HepG2 (cell line): Measurements from ENCODE around the gene HES6. TPM values are rescaled to one million over a fixed set of nuclear protein-coding genes. Genes with fewer than 3 reads are reported as not detected.

Experiments used
- BRD4 ChIP-seq: sonication (generic); formaldehyde crosslinking; IDR thresholded peaks from 2 replicates; pipeline ENCODE4 v1.4.0; 2020; ENCODE audit warnings: missing genetic modification reagents
- BRF2 ChIP-seq: sonication (generic); formaldehyde crosslinking; IDR thresholded peaks from 2 replicates; pipeline ENCODE4 v1.8.1; 2022; ENCODE audit warnings: mild to moderate bottlenecking, missing genetic modification reagents
- CHD4 ChIP-seq: fragments of 200-600 bp; sonication (generic); IDR thresholded peaks from 2 replicates; pipeline ENCODE4 v1.7.0; 2017; ENCODE audit warnings: mild to moderate bottlenecking, low read length, borderline replicate concordance
- FIP1L1 ChIP-seq: fragments of 200-400 bp; formaldehyde crosslinking; IDR thresholded peaks from 2 replicates; pipeline ENCODE4 v1.6.1; 2018; ENCODE audit warnings: low read depth, mild to moderate bottlenecking, low read length, moderate library complexity, borderline replicate concordance; ENCODE audit not compliant: insufficient read depth
- IRF2 ChIP-seq: IDR thresholded peaks from 2 replicates; pipeline ENCODE4 v1.6.1; 2018; ENCODE audit warnings: missing genetic modification reagents, missing compliant biosample characterization
- IRF9 ChIP-seq: sonication (generic); formaldehyde crosslinking; IDR thresholded peaks from 2 replicates; pipeline ENCODE4 v1.8.0; 2022; ENCODE audit warnings: missing genetic modification reagents, mild to moderate bottlenecking, borderline replicate concordance
- SMARCE1 ChIP-seq: fragments of 450-650 bp; IDR thresholded peaks from 2 replicates; pipeline ENCODE4 v1.6.1; 2017; ENCODE audit warnings: borderline replicate concordance
- SSRP1 ChIP-seq: IDR thresholded peaks from 2 replicates; pipeline ENCODE4 v1.6.1; 2016; ENCODE audit warnings: control low read depth
- TEAD3 ChIP-seq: optimal IDR thresholded peaks from 2 replicates; pipeline ENCODE3; 2016; ENCODE audit warnings: borderline replicate concordance
- TFDP2 ChIP-seq: sonication (generic); formaldehyde crosslinking; IDR thresholded peaks from 2 replicates; pipeline ENCODE4 v1.4.0; 2020; ENCODE audit warnings: missing genetic modification reagents
- TOE1 ChIP-seq: sonication (generic); formaldehyde crosslinking; IDR thresholded peaks from 2 replicates; pipeline ENCODE4 v1.4.0; 2020; ENCODE audit warnings: mild to moderate bottlenecking, missing genetic modification reagents
- TP53 ChIP-seq: sonication (generic); formaldehyde crosslinking; conservative IDR thresholded peaks from 2 replicates; pipeline ENCODE4 v1.4.0; 2020; ENCODE audit warnings: missing genetic modification reagents
- WIZ ChIP-seq: sonication (generic); formaldehyde crosslinking; IDR thresholded peaks from 2 replicates; pipeline ENCODE4 v1.5.1; 2020; ENCODE audit warnings: mild to moderate bottlenecking, missing genetic modification reagents
- ZNF180 ChIP-seq: sonication (generic); formaldehyde crosslinking; IDR thresholded peaks from 2 replicates; pipeline ENCODE4 v1.4.0; 2020; ENCODE audit warnings: low read depth, missing genetic modification reagents, borderline replicate concordance
- ZNF256 ChIP-seq: sonication (generic); formaldehyde crosslinking; conservative IDR thresholded peaks from 2 replicates; pipeline ENCODE4 v1.4.0; 2020; ENCODE audit warnings: missing genetic modification reagents
- ZNF292 ChIP-seq: sonication (generic); formaldehyde crosslinking; IDR thresholded peaks from 2 replicates; pipeline ENCODE4 v1.8.1; 2022; ENCODE audit warnings: mild to moderate bottlenecking, low read depth, missing genetic modification reagents, borderline replicate concordance
- ZNF333 ChIP-seq: sonication (generic); formaldehyde crosslinking; IDR thresholded peaks from 2 replicates; pipeline ENCODE4 v1.4.0; 2020; ENCODE audit warnings: mild to moderate bottlenecking, missing genetic modification reagents, borderline replicate concordance
- ZNF446 ChIP-seq: sonication (generic); formaldehyde crosslinking; IDR thresholded peaks from 2 replicates; pipeline ENCODE4 v1.5.0; 2020; ENCODE audit warnings: mild to moderate bottlenecking, missing genetic modification reagents
- ZNF546 ChIP-seq: sonication (generic); formaldehyde crosslinking; conservative IDR thresholded peaks from 2 replicates; pipeline ENCODE4 v1.8.1; 2023; ENCODE audit warnings: mild to moderate bottlenecking, missing genetic modification reagents
- ZNF556 ChIP-seq: sonication (generic); formaldehyde crosslinking; IDR thresholded peaks from 2 replicates; pipeline ENCODE4 v1.4.0; 2020; ENCODE audit warnings: mild to moderate bottlenecking, missing genetic modification reagents, borderline replicate concordance
- ZNF7 ChIP-seq: IDR thresholded peaks from 2 replicates; pipeline ENCODE4 v1.6.1; 2016; ENCODE audit warnings: missing biosample characterization, missing genetic modification reagents
- ZNF83 ChIP-seq: sonication (generic); formaldehyde crosslinking; IDR thresholded peaks from 2 replicates; pipeline ENCODE4 v1.4.0; 2020; ENCODE audit warnings: missing genetic modification reagents, mild to moderate bottlenecking, borderline replicate concordance
- ZNF883 ChIP-seq: sonication (generic); formaldehyde crosslinking; IDR thresholded peaks from 2 replicates; pipeline ENCODE4 v1.5.1; 2020; ENCODE audit warnings: mild to moderate bottlenecking, missing genetic modification reagents; ENCODE audit errors: not compliant biosample characterization
- polyA plus RNA-seq, 8 experiments: library from polyadenylated mRNA; depleted of rRNA in 3 of 8; stranded (reverse) in 7 of 8; unstranded in 1 of 8; fragments of >200 nt; fragmentation: Illumina TruSeq in 4 of 8; extraction: Trizol in 4 of 8; gene quantifications; 2 replicates each; pipeline versions ENCODE4 v1.2.1 to v1.2.3, GENCODE V29; 2011 to 2016; ENCODE audit warnings: low read depth in 4 of 8, missing spikeins in 1 of 8, mixed read lengths in 1 of 8; ENCODE audit not compliant: insufficient read depth in 1 of 8
- total RNA-seq, 5 experiments: library from RNA; depleted of rRNA; stranded (reverse); fragments of >200 nt; fragmentation: Illumina TruSeq; extraction: Trizol; gene quantifications; 2 replicates each; pipeline ENCODE4 v1.2.3, GENCODE V29; 2016; ENCODE audit warnings: low read depth in 1 of 5
- TF ChIP-seq, protein P1 (sequence below): sonication (generic); formaldehyde crosslinking; IDR thresholded peaks from 2 replicates; pipeline ENCODE4 v1.4.0; 2020; ENCODE audit warnings: missing genetic modification reagents
- TF ChIP-seq, protein P2 (sequence below): IDR thresholded peaks from 2 replicates; pipeline ENCODE4 v1.6.1; 2016; ENCODE audit warnings: missing compliant biosample characterization, missing genetic modification reagents, borderline replicate concordance

HES6 gene
- total and polyA plus RNA-seq, 2 of the 13 experiments (the other 11 are each of a cell fraction or from before 2014, with no cell fraction given), result 19.5 to 82.8 TPM

GRCh38 chr2:238239863-238240756 lies at the start of gene HES6 (continued):
- TF ChIP-seq BRD4 (CRISPR knock-in tag) (no peak), ZNF180 (CRISPR knock-in tag) (no peak), ZNF292 (CRISPR knock-in tag) (no peak), TP53 (CRISPR knock-in tag) (no peak), ZNF883 (no peak), ZNF256 (CRISPR knock-in tag) (no peak), IRF2 (CRISPR knock-in tag) (no peak), FIP1L1 (no peak), TEAD3 (CRISPR knock-in tag) (no peak), WIZ (CRISPR knock-in tag) (no peak), SMARCE1 (no peak), TOE1 (no peak), ZNF83 (CRISPR knock-in tag) (no peak), IRF9 (CRISPR knock-in tag) (no peak), TFDP2 (peak; percentile 48), CHD4 (0 out of 2 replicates have a peak, but pooled peaks have one; percentile 41), ZNF556 (0 out of 2 replicates have a peak, but pooled peaks have one; percentile 49), ZNF333 (no peak), ZNF7 (CRISPR knock-in tag) (no peak), BRF2 (CRISPR knock-in tag) (peak; percentile 73; the same call in 1 of the 2 replicates), ZNF446 (peak; percentile 88), ZNF546 (CRISPR knock-in tag) (no peak), SSRP1 (no peak)
- TF ChIP-seq, protein P1, sequence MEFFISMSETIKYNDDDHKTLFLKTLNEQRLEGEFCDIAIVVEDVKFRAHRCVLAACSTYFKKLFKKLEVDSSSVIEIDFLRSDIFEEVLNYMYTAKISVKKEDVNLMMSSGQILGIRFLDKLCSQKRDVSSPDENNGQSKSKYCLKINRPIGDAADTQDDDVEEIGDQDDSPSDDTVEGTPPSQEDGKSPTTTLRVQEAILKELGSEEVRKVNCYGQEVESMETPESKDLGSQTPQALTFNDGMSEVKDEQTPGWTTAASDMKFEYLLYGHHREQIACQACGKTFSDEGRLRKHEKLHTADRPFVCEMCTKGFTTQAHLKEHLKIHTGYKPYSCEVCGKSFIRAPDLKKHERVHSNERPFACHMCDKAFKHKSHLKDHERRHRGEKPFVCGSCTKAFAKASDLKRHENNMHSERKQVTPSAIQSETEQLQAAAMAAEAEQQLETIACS (CRISPR knock-in tag), result no peak
- TF ChIP-seq, protein P2, sequence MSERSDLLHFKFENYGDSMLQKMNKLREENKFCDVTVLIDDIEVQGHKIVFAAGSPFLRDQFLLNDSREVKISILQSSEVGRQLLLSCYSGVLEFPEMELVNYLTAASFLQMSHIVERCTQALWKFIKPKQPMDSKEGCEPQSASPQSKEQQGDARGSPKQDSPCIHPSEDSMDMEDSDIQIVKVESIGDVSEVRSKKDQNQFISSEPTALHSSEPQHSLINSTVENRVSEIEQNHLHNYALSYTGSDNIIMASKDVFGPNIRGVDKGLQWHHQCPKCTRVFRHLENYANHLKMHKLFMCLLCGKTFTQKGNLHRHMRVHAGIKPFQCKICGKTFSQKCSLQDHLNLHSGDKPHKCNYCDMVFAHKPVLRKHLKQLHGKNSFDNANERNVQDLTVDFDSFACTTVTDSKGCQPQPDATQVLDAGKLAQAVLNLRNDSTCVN (CRISPR knock-in tag), result no peak
